Mesenchymal stem cell (in vitro differentiated cells and primary cell): ENCODE measurements around the gene OSBPL7.
A peak's percentile ranks its signal among the peaks of the same experiment; 100 is the strongest.

Experiments used
- DNase-seq: peaks from one replicate; pipeline ENCODE4 v3.0.0-alpha.2; 2013
- H2AFZ ChIP-seq: one replicate; pipeline ENCODE4 v1.6.1; 2013; ENCODE audit warnings: low read depth, mild to moderate bottlenecking, control low read depth, inconsistent platforms, low read length, moderate library complexity
- H2AK5ac ChIP-seq: 2 replicates; pipeline ENCODE4 v1.6.1; 2013; ENCODE audit warnings: low read length, moderate library complexity, mild to moderate bottlenecking, inconsistent platforms; ENCODE audit not compliant: severe bottlenecking
- H2BK120ac ChIP-seq: one replicate; pipeline ENCODE4 v1.6.1; 2013; ENCODE audit warnings: low read depth, mild to moderate bottlenecking, inconsistent platforms, low read length, moderate library complexity
- H2BK12ac ChIP-seq, 2 experiments: one replicate each; pipeline ENCODE4 v1.6.1; 2013; ENCODE audit warnings: inconsistent platforms in 2 of 2, low read length in 2 of 2, mild to moderate bottlenecking in 2 of 2, moderate library complexity in 2 of 2, control low read depth in 1 of 2
- H2BK15ac ChIP-seq: one replicate; pipeline ENCODE4 v1.6.1; 2013; ENCODE audit warnings: mild to moderate bottlenecking, low read depth, inconsistent platforms; ENCODE audit not compliant: poor library complexity, severe bottlenecking
- H2BK5ac ChIP-seq: 2 replicates; pipeline ENCODE4 v1.6.1; 2013; ENCODE audit warnings: low read depth, mild to moderate bottlenecking, low read length, control low read depth, inconsistent platforms; ENCODE audit not compliant: poor library complexity, severe bottlenecking
- H3K14ac ChIP-seq, 2 experiments: one replicate each; pipeline ENCODE4 v1.6.1; 2013; ENCODE audit warnings: inconsistent platforms in 2 of 2, low read length in 2 of 2, control low read depth in 1 of 2, mild to moderate bottlenecking in 1 of 2, moderate library complexity in 1 of 2
- H3K18ac ChIP-seq, 2 experiments: one replicate each; pipeline ENCODE4 v1.6.1; 2013; ENCODE audit warnings: inconsistent platforms in 2 of 2, low read length in 2 of 2, control low read depth in 1 of 2, low read depth in 1 of 2, mild to moderate bottlenecking in 1 of 2
- H3K23ac ChIP-seq, 2 experiments: one replicate each; pipeline ENCODE4 v1.6.1; 2013; ENCODE audit warnings: inconsistent platforms in 2 of 2, low read length in 2 of 2, mild to moderate bottlenecking in 2 of 2, moderate library complexity in 2 of 2, control low read depth in 1 of 2
- H3K27ac ChIP-seq: 2 replicates; pipeline ENCODE4 v1.5.1; 2013; ENCODE audit warnings: mild to moderate bottlenecking, moderate library complexity, low read length, control low read depth, inconsistent platforms; ENCODE audit not compliant: poor library complexity, severe bottlenecking
- H3K27me3 ChIP-seq, 2 experiments: 2 replicates each; pipeline versions ENCODE4 v1.6.1 to v1.7.0; 2013; ENCODE audit warnings: low read length in 2 of 2, mild to moderate bottlenecking in 2 of 2, moderate library complexity in 2 of 2, control low read depth in 1 of 2, inconsistent platforms in 1 of 2; ENCODE audit not compliant: control insufficient read depth in 1 of 2, insufficient read depth in 1 of 2
- H3K36me3 ChIP-seq, 2 experiments: 2 replicates each; pipeline versions ENCODE4 v1.6.1 to v1.7.0; 2013; ENCODE audit warnings: low read length in 2 of 2, control low read depth in 1 of 2, inconsistent platforms in 1 of 2, low read depth in 1 of 2, mild to moderate bottlenecking in 1 of 2; ENCODE audit not compliant: insufficient read depth in 2 of 2, control insufficient read depth in 1 of 2
- H3K4ac ChIP-seq, 2 experiments: one replicate each; pipeline ENCODE4 v1.6.1; 2013; ENCODE audit warnings: inconsistent platforms in 2 of 2, low read length in 2 of 2, mild to moderate bottlenecking in 2 of 2, moderate library complexity in 2 of 2, control low read depth in 1 of 2, low read depth in 1 of 2
- H3K4me1 ChIP-seq: 2 replicates; pipeline ENCODE4 v1.6.1; 2013; ENCODE audit warnings: low read depth, low read length, control low read depth; ENCODE audit not compliant: control insufficient read depth, insufficient read depth
- H3K4me2 ChIP-seq: 2 replicates; pipeline ENCODE4 v1.6.1; 2013; ENCODE audit warnings: low read length, mild to moderate bottlenecking, inconsistent platforms; ENCODE audit not compliant: poor library complexity, severe bottlenecking
- H3K4me3 ChIP-seq, 2 experiments: 2 replicates each; pipeline versions ENCODE4 v1.5.1 to v1.7.0; 2013; ENCODE audit warnings: low read length in 2 of 2, mild to moderate bottlenecking in 2 of 2, control low read depth in 1 of 2, low read depth in 1 of 2; ENCODE audit not compliant: insufficient read depth in 1 of 2
- H3K79me1 ChIP-seq: replicated peaks from 2 replicates; pipeline ENCODE4 v1.6.1; 2013; ENCODE audit warnings: mild to moderate bottlenecking, control low read depth, low read length, inconsistent platforms; ENCODE audit not compliant: poor library complexity, severe bottlenecking
- H3K9ac ChIP-seq: 2 replicates; pipeline ENCODE4 v1.7.0; 2013; ENCODE audit warnings: mild to moderate bottlenecking, low read length, moderate library complexity
- H3K9me3 ChIP-seq: 2 replicates; pipeline ENCODE4 v1.7.0; 2013; ENCODE audit warnings: mild to moderate bottlenecking, low read length; ENCODE audit not compliant: control insufficient read depth
- H4K8ac ChIP-seq: one replicate; pipeline ENCODE4 v1.6.1; 2013; ENCODE audit warnings: inconsistent platforms, mild to moderate bottlenecking, low read length, moderate library complexity
- H4K91ac ChIP-seq: one replicate; pipeline ENCODE4 v1.6.1; 2013; ENCODE audit warnings: mild to moderate bottlenecking, low read length, inconsistent platforms
- WGBS: methylation state at CpG from one replicate; pipeline ENCODE4 v1.1.7; 2013; ENCODE audit warnings: mixed read lengths; 5-methylcytosine and 5-hydroxymethylcytosine counted together

The OSBPL7 gene

GRCh38 chr17:47836601-47837000, 15.0 kb upstream of the OSBPL7 start:
- no peak overlapping the region for H4K91ac ChIP-seq
- H3K4me3 ChIP-seq = no peak overlapping the region
- no peak overlapping the region for H2AFZ ChIP-seq
- H3K4me1 ChIP-seq = peaks cover 34% of the 10 kb centered on the region
- no peak overlapping the region for H2BK12ac ChIP-seq
- H3K9ac ChIP-seq = no peak overlapping the region
- H3K23ac ChIP-seq = no peak overlapping the region
- no peak overlapping the region for H2BK120ac ChIP-seq
- no peak overlapping the region for H2BK5ac ChIP-seq
- H3K79me1 ChIP-seq = peaks cover 19% of the 10 kb centered on the region
- no peak overlapping the region for H2AK5ac ChIP-seq
- H3K4ac ChIP-seq = no peak overlapping the region
- H3K9me3 ChIP-seq = no peaks in the 10 kb centered on the region
- WGBS = 81% methylated on average over 6 of the region's 6 CpGs
- no peak overlapping the region for H3K14ac ChIP-seq
- peaks cover 29 to 37% of the 10 kb centered on the region in 2 experiments for H3K36me3 ChIP-seq
- H3K27me3 ChIP-seq = no peaks in the 10 kb centered on the region
- no peak overlapping the region for H4K8ac ChIP-seq
- H2BK15ac ChIP-seq = no peak overlapping the region
- no peak overlapping the region for H3K18ac ChIP-seq
- H3K27ac ChIP-seq = peak overlapping the region; percentile 6
- H3K4me2 ChIP-seq = no peak overlapping the region
- DNase-seq = no peak

- H2AK5ac ChIP-seq = no peak overlapping the region
- no peak overlapping the region for H3K14ac ChIP-seq
- no peak overlapping the region for H3K23ac ChIP-seq
- no peak overlapping the region for H3K4ac ChIP-seq
- peaks cover 29 to 37% of the 10 kb centered on the region in 2 experiments for H3K36me3 ChIP-seq
- H4K91ac ChIP-seq = no peak overlapping the region
- 83% methylated on average over 3 of the region's 5 CpGs for WGBS
- no peak overlapping the region for H2BK120ac ChIP-seq
- no peak overlapping the region for H4K8ac ChIP-seq
- H3K27me3 ChIP-seq = no peaks in the 10 kb centered on the region
- no peak overlapping the region for H2BK5ac ChIP-seq
- no peaks in the 10 kb centered on the region for H3K9me3 ChIP-seq
- no peak overlapping the region for H2BK15ac ChIP-seq
- no peak overlapping the region for H3K4me2 ChIP-seq
- no peak for DNase-seq
- no peak overlapping the region for H2AFZ ChIP-seq
- H3K4me3 ChIP-seq = no peak overlapping the region
- peaks cover 28% of the 10 kb centered on the region for H3K4me1 ChIP-seq
- H3K18ac ChIP-seq = no peak overlapping the region
- H3K9ac ChIP-seq = no peak overlapping the region
- peaks cover 14% of the 10 kb centered on the region for H3K79me1 ChIP-seq
- H2BK12ac ChIP-seq = no peak overlapping the region
- H3K27ac ChIP-seq = no peak overlapping the region
Observed at GRCh38 chr17:47834756-47835155, 13.2 kb upstream of the OSBPL7 start.

- H3K4me3 ChIP-seq = peak overlapping the region in 1 of 2 experiments; percentile 99
- no peak overlapping the region for H3K14ac ChIP-seq
- H3K79me1 ChIP-seq = peaks cover 13% of the 10 kb centered on the region
Observed at GRCh38 chr17:47831934-47832327, 10.3 kb upstream of the OSBPL7 start.

GRCh38 chr17:47831003-47831933, 9.7 kb upstream of the OSBPL7 start, which contains the start of the genes LRRC46 and MRPL10:
Gene LRRC46, plus strand, starts transcription at chr17:47831670. Its CDS starts 320 bp downstream, at chr17:47831990.
Gene MRPL10, minus strand, starts transcription at chr17:47831541. Its CDS starts 30 bp downstream, at chr17:47831511.
- Histone ChIP-seq H3K27me3 (no peaks in the 10 kb centered on the region), H3K79me1 (peaks cover 13% of the 10 kb centered on the region), H2AFZ (peak within 1 kb of the TSS; percentile 72), H3K9me3 (no peaks in the 10 kb centered on the region), H2BK120ac (no peak within 1 kb of the TSS), H3K9ac (peak within 1 kb of the TSS; percentile 97), H3K4ac (no peak within 1 kb of the TSS), H3K36me3 (peaks cover 24 to 41% of the 10 kb centered on the region in 2 experiments), H2BK15ac (peak within 1 kb of the TSS; percentile 26), H3K4me1 (peaks cover 8% of the 10 kb centered on the region), H3K4me3 (peak within 1 kb of the TSS; percentile 70 to 99), H2BK5ac (no peak within 1 kb of the TSS), H3K23ac (no peak within 1 kb of the TSS), H3K4me2 (peak within 1 kb of the TSS; percentile 80), H3K27ac (peak within 1 kb of the TSS; percentile 74), H2BK12ac (no peak within 1 kb of the TSS), H3K18ac (peak within 1 kb of the TSS; percentile 84 to 92), H4K8ac (peak within 1 kb of the TSS; percentile 92), H4K91ac (peak within 1 kb of the TSS; percentile 72), H2AK5ac (peak within 1 kb of the TSS; percentile 30), H3K14ac (peak within 1 kb of the TSS in 1 of 2 experiments; percentile 30)
- 1% methylated on average over 36 of the region's 42 CpGs for WGBS
- peak; percentile 94 for DNase-seq

More at GRCh38 chr17:47831934-47832327, 10.3 kb upstream of the OSBPL7 start:
- H4K8ac ChIP-seq = no peak overlapping the region
- H2BK15ac ChIP-seq = no peak overlapping the region
- 42% methylated on average over 5 of the region's 7 CpGs for WGBS
- no peak overlapping the region for H2BK12ac ChIP-seq
- H3K18ac ChIP-seq = peak overlapping the region in 1 of 2 experiments; percentile 67
- no peak overlapping the region for H2BK120ac ChIP-seq
- peaks cover 13% of the 10 kb centered on the region for H3K4me1 ChIP-seq
- no peak overlapping the region for H3K23ac ChIP-seq
- peak overlapping the region; percentile 97 for H3K9ac ChIP-seq
- DNase-seq = no peak
- H2BK5ac ChIP-seq = no peak overlapping the region
- H3K9me3 ChIP-seq = no peaks in the 10 kb centered on the region
- peak overlapping the region; percentile 80 for H3K4me2 ChIP-seq
- no peak overlapping the region for H2AK5ac ChIP-seq
- peak overlapping the region; percentile 33 for H2AFZ ChIP-seq
- no peak overlapping the region for H4K91ac ChIP-seq
- H3K27ac ChIP-seq = no peak overlapping the region
- no peaks in the 10 kb centered on the region for H3K27me3 ChIP-seq
- no peak overlapping the region for H3K4ac ChIP-seq
- H3K36me3 ChIP-seq = peaks cover 24 to 36% of the 10 kb centered on the region in 2 experiments
